Prostate gland (tissue), 2 donors: ENCODE measurements around the gene SLU7. TPM values are rescaled to one million over a fixed set of nuclear protein-coding genes. Genes with fewer than 3 reads are reported as not detected.

Experiments
- DNase-seq: peaks from one replicate; pipeline ENCODE4 v3.0.0-alpha.2; 2019; ENCODE audit warnings: low spot score
- H3K27ac ChIP-seq, 2 donors: fragments of 200-600 bp; sonication (generic); 2 replicates each; pipeline ENCODE4 v1.5.1; 2017 to 2019
- H3K27me3 ChIP-seq: fragments of 200-600 bp; sonication (generic); replicated peaks from 2 replicates; pipeline ENCODE4 v1.5.1; 2019; ENCODE audit not compliant: insufficient read depth
- H3K36me3 ChIP-seq, 2 donors: fragments of 200-600 bp; sonication (generic); 1 replicate in 1 of 2; 2 replicates in 1 of 2; pipeline versions ENCODE4 v1.5.1 to v1.8.1; 2017 to 2019
- H3K4me1 ChIP-seq: fragments of 200-600 bp; sonication (generic); replicated peaks from 2 replicates; pipeline ENCODE4 v1.5.1; 2019
- H3K4me3 ChIP-seq, 2 donors: fragments of 200-600 bp; sonication (generic); 2 replicates each; pipeline ENCODE4 v1.5.1; 2017 to 2019
- H3K9me3 ChIP-seq: fragments of 200-600 bp; sonication (generic); 2 replicates; pipeline ENCODE4 v1.5.1; 2017
- POLR2A ChIP-seq: fragments of 450-650 bp; IDR thresholded peaks from one replicate; pipeline ENCODE4 v1.6.1; 2016; ENCODE audit warnings: antibody characterized with exemption, mild to moderate bottlenecking
- POLR2AphosphoS5 ChIP-seq: sonication (generic); formaldehyde crosslinking; IDR thresholded peaks from one replicate; pipeline ENCODE4 v1.6.1; 2017; ENCODE audit warnings: antibody characterized with exemption
- WGBS: methylation state at CpG from one replicate; pipeline ENCODE4 v1.1.5; 2018; 5-methylcytosine and 5-hydroxymethylcytosine counted together
- intact Hi-C: fragments of 100-400 bp; cut with DNase I; formaldehyde crosslinking; loops from one replicate; pipeline ENCODE4 v1.14.2; 2022
- total RNA-seq, 2 donors: library from RNA; depleted of rRNA; stranded (reverse); fragments of >200 nt; gene quantifications; one replicate each; pipeline ENCODE4 v1.1.0, GENCODE V29; 2016
- TF ChIP-seq, protein P1 (sequence below), 4 experiments: fragments of 200-600 bp in 2 of 4; fragments of 450-650 bp in 2 of 4; sonication (generic) in 2 of 4; IDR thresholded peaks; 1 replicate in 3 of 4; 2 replicates in 1 of 4; pipeline ENCODE4 v1.5.1; 2016 to 2019; ENCODE audit warnings: antibody characterized with exemption in 4 of 4, mild to moderate bottlenecking in 2 of 4, moderate library complexity in 2 of 4

The SLU7 gene
- total RNA-seq, 2 donors from 2014 or later: 67.4 to 88.0 TPM

DNA sequence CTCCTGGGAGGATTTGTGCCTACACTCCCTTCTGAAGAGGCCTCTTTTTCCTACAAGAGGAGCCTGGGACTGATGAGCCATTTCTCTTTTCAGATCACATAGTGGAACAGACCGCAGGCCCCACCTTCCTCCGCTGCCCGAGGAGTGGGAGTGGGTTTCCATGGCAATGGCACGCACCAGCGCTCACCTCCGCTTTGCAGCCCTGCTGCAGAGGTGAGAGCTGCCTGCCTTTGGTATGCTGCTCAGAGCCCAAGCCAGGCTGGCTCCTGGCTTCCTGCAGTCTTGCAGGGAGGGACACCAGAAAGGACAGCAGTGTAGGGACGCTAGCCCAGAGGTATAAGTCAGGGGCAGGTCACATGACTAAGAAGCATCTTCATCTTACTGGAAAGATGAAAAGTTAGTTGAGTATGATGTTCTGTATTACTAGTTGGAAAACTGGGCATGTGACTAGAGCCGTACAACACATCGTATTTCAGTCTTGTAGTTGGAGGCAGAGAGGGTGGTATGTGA lies 15.2 kb upstream of the SLU7 start:
- H3K4me1 ChIP-seq: no peaks in the 10 kb centered on the region
- intact Hi-C loops: no loop called here
- 31% methylated on average over 9 of the region's 9 CpGs for WGBS

DNA sequence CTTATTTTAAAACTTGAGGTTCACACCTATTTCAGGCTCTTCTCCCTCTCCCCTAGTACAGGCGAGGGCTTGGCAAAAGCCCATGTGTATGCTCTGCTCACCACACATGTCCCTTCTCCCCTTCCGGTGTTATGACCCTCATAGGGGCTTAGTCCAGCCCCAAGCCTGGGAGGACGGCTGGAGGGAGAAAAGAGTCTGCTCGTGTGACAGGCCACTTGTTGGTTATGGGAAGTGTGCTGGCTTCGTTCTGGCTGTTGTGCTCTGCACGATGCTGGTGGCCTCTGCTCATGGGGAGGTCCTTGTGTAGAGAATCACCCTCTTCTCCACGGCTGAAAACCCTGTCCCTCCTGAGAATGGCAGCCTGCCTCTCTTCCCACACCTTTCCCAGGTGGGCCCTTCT lies 13.9 kb upstream of the SLU7 start:
- 93% methylated on average over 7 of the region's 7 CpGs for WGBS
- Histone ChIP-seq H3K27me3 (peaks cover 4% of the 10 kb centered on the region), H3K9me3 (no peaks in the 10 kb centered on the region), H3K4me3 (no peak overlapping the region), H3K27ac (no peak overlapping the region), H3K4me1 (no peaks in the 10 kb centered on the region), H3K36me3 (no peaks in the 10 kb centered on the region)
- TF ChIP-seq POLR2A: no peak
- no peak for TF ChIP-seq POLR2AphosphoS5
- TF ChIP-seq, protein P1, sequence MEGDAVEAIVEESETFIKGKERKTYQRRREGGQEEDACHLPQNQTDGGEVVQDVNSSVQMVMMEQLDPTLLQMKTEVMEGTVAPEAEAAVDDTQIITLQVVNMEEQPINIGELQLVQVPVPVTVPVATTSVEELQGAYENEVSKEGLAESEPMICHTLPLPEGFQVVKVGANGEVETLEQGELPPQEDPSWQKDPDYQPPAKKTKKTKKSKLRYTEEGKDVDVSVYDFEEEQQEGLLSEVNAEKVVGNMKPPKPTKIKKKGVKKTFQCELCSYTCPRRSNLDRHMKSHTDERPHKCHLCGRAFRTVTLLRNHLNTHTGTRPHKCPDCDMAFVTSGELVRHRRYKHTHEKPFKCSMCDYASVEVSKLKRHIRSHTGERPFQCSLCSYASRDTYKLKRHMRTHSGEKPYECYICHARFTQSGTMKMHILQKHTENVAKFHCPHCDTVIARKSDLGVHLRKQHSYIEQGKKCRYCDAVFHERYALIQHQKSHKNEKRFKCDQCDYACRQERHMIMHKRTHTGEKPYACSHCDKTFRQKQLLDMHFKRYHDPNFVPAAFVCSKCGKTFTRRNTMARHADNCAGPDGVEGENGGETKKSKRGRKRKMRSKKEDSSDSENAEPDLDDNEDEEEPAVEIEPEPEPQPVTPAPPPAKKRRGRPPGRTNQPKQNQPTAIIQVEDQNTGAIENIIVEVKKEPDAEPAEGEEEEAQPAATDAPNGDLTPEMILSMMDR (IDR thresholded peaks at IDR 0.05): no peak
- no peak for DNase-seq
- intact Hi-C loops: no loop called here

More for the DNA sequence above, 15.2 kb upstream of the SLU7 start:
- TF ChIP-seq POLR2A (no peak), POLR2AphosphoS5 (no peak)
- TF ChIP-seq, protein P1 (IDR thresholded peaks at IDR 0.05): no peak
- H3K27me3 ChIP-seq: peaks cover 4% of the 10 kb centered on the region
- H3K36me3 ChIP-seq: no peaks in the 10 kb centered on the region
- no peak for DNase-seq
- no peak overlapping the region for H3K27ac ChIP-seq
- no peaks in the 10 kb centered on the region for H3K9me3 ChIP-seq
- H3K4me3 ChIP-seq: no peak overlapping the region

DNA sequence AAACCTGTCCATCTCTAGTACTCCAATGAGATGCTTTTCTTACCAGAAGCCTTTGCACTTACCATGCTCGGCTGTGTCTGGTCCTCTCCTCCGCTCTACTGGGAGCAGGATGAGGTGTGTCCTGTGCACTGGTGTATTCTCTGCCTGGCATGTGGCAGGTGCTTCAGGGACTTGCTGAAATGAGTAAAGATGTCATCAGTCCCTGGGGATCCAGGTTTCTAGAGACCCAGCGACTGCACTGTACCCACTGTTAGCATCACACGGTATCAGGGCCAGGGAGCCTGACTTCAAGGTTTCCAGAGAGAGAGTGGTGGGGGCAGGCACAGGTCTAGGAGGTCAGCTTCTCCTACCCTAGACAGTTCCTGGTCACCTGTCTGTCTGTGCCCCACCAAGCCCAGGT lies 13.3 kb upstream of the SLU7 start:
- Histone ChIP-seq H3K27ac (no peak overlapping the region), H3K4me3 (no peak overlapping the region), H3K27me3 (peaks cover 4% of the 10 kb centered on the region), H3K4me1 (no peaks in the 10 kb centered on the region), H3K9me3 (no peaks in the 10 kb centered on the region), H3K36me3 (no peaks in the 10 kb centered on the region)
- 93% methylated on average over 4 of the region's 4 CpGs for WGBS
- no peak for DNase-seq
- intact Hi-C loops: no loop called here
- TF ChIP-seq, protein P1 (IDR thresholded peaks at IDR 0.05): no peak
- no peak for TF ChIP-seq POLR2A
- no peak for TF ChIP-seq POLR2AphosphoS5

DNA sequence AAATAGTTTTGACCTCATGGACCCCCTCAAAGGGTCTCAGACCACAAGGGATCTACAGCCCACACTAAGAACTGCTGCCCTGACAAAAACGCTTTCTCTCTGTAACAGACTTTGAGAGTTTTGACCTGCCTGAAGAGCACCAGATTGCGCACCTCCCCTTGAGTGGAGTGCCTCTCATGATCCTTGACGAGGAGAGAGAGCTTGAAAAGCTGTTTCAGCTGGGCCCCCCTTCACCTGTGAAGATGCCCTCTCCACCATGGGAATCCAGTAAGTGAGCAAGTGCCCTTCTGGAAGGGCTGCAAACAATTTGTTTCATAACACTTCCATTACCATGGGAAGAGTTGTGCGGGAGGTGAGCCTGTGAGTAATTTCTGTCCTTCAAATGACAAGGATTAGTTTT lies 8.7 kb upstream of the SLU7 start:
- intact Hi-C loops: no loop called here
- 94% methylated on average over 4 of the region's 4 CpGs for WGBS
- TF ChIP-seq, protein P1 (IDR thresholded peaks at IDR 0.05): no peak
- no peak for TF ChIP-seq POLR2A
- TF ChIP-seq POLR2AphosphoS5: no peak

DNA sequence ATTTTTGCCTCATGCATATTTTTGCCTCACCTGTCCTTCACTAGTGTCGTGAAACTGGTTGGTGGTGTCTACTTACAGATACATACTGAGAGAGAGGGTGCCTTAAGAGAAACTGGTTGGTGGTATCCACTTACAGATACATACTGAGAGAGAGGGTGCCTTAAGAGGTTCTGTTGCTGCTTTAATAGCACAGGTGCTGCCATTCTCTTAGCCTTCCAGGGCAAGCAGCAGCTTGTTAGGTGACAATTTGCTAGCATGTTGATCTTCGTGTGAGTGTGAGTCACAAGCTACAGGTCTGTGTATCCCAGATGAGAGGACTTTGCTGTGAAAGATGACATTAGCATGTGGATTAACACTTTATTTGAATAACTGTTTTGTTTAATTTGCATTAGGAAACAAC lies 4.2 kb upstream of the SLU7 start:
- TF ChIP-seq, protein P1 (IDR thresholded peaks at IDR 0.05): no peak
- peak; percentile 51 for TF ChIP-seq POLR2AphosphoS5
- intact Hi-C loops: no loop called here
- Histone ChIP-seq H3K27me3 (no peaks in the 10 kb centered on the region), H3K27ac (peak overlapping the region in 1 of 2 donors; percentile 71), H3K9me3 (no peaks in the 10 kb centered on the region), H3K36me3 (no peaks in the 10 kb centered on the region), H3K4me1 (no peaks in the 10 kb centered on the region), H3K4me3 (no peak overlapping the region)
- WGBS: 22% methylated on average over 2 of the region's 2 CpGs
- DNase-seq: peak; percentile 59

More for the DNA sequence above, 8.7 kb upstream of the SLU7 start:
- Histone ChIP-seq H3K4me3 (no peak overlapping the region), H3K4me1 (no peaks in the 10 kb centered on the region), H3K27me3 (no peaks in the 10 kb centered on the region), H3K27ac (no peak overlapping the region), H3K36me3 (no peaks in the 10 kb centered on the region), H3K9me3 (no peaks in the 10 kb centered on the region)
- no peak for DNase-seq
